H1 (cell line): Measurements from ENCODE around the gene LYZL4. TPM values are rescaled to one million over a fixed set of nuclear protein-coding genes. Genes with fewer than 3 reads are reported as not detected.

Experiments
- CTCF ChIA-PET: fragments of 300-600 bp; sonication (Branson Sonifier 250); formaldehyde crosslinking; loops from one replicate; lab custom pipeline; 2021; ENCODE audit not compliant: partially characterized antibody; lab: Charles Lee
- POLR2A ChIA-PET: fragments of 300-600 bp; sonication (Branson Sonifier 250); formaldehyde crosslinking; loops from one replicate; lab custom pipeline; 2021; ENCODE audit warnings: inconsistent platforms; ENCODE audit not compliant: partially characterized antibody; lab: Charles Lee
- DNase-seq, 2 experiments: peaks; one replicate each; pipeline versions ENCODE4 v3.0.0 to v3.0.0-alpha.2; 2010 to 2022; ENCODE audit warnings: low spot score in 2 of 2, low read depth in 1 of 2, mixed read lengths in 1 of 2
- FAIRE-seq: peaks from 2 replicates; lab custom pipeline; 2011; peaks lifted over from hg19 to GRCh38; lab: Jason Lieb, UNC
- H2AFZ ChIP-seq: 2 replicates; pipeline ENCODE4 v1.8.1; 2012; ENCODE audit warnings: low read length, inconsistent platforms
- H2AK5ac ChIP-seq: 2 replicates; pipeline ENCODE4 v1.6.1; 2013; ENCODE audit warnings: low read depth, low read length
- H2BK120ac ChIP-seq: replicated peaks from 2 replicates; pipeline ENCODE3; 2013; ENCODE audit warnings: low read depth, low read length, inconsistent platforms
- H2BK12ac ChIP-seq: 2 replicates; pipeline ENCODE4 v1.6.1; 2013; ENCODE audit warnings: low read depth, low read length
- H2BK15ac ChIP-seq: 2 replicates; pipeline ENCODE4 v1.6.1; 2013; ENCODE audit warnings: low read length
- H2BK20ac ChIP-seq: 2 replicates; pipeline ENCODE4 v1.6.1; 2013; ENCODE audit warnings: low read length
- H2BK5ac ChIP-seq: 2 replicates; pipeline ENCODE4 v1.6.1; 2013; ENCODE audit warnings: low read depth, low read length
- H3K14ac ChIP-seq: 2 replicates; pipeline ENCODE4 v1.6.1; 2013; ENCODE audit warnings: inconsistent platforms; ENCODE audit not compliant: insufficient read length
- H3K18ac ChIP-seq: 2 replicates; pipeline ENCODE4 v1.6.1; 2013; ENCODE audit warnings: low read length; ENCODE audit errors: extremely low read depth
- H3K23ac ChIP-seq: 2 replicates; pipeline ENCODE4 v1.6.1; 2013; ENCODE audit warnings: inconsistent platforms; ENCODE audit not compliant: insufficient read length
- H3K23me2 ChIP-seq: 2 replicates; pipeline ENCODE4 v1.6.1; 2013; ENCODE audit warnings: low read depth, low read length
- H3K27ac ChIP-seq: 2 replicates; pipeline ENCODE4 v1.6.1; 2011; ENCODE audit warnings: low read depth, low read length, inconsistent platforms
- H3K27me3 ChIP-seq, 4 experiments: replicated peaks in 1 of 4; 1 replicate in 1 of 4; 2 replicates in 3 of 4; pipeline versions ENCODE4 v1.6.1 to v1.8.1; 2011 to 2013; ENCODE audit warnings: low read length in 3 of 4, mild to moderate bottlenecking in 3 of 4, inconsistent platforms in 2 of 4, mixed read lengths in 2 of 4, moderate library complexity in 1 of 4; ENCODE audit not compliant: control insufficient read depth in 3 of 4, insufficient read depth in 3 of 4; ENCODE audit errors: extremely low read depth in 1 of 4
- H3K36me3 ChIP-seq, 4 experiments: 2 replicates each; pipeline versions ENCODE4 v1.6.1 to v1.8.1; 2011 to 2013; ENCODE audit warnings: mild to moderate bottlenecking in 4 of 4, low read length in 3 of 4, moderate library complexity in 2 of 4, control low read depth in 1 of 4, inconsistent platforms in 1 of 4; ENCODE audit not compliant: insufficient read depth in 4 of 4, control insufficient read depth in 2 of 4
- H3K4ac ChIP-seq: replicated peaks from 2 replicates; pipeline ENCODE3; 2013; ENCODE audit warnings: low read length, low read depth, mixed read lengths, inconsistent platforms; ENCODE audit not compliant: insufficient read length
- H3K4me1 ChIP-seq, 4 experiments: replicated peaks in 1 of 4; 1 replicate in 1 of 4; 2 replicates in 3 of 4; pipeline versions ENCODE4 v1.6.1 to v1.8.1; 2011 to 2013; ENCODE audit warnings: low read length in 3 of 4, inconsistent platforms in 2 of 4, mixed read lengths in 1 of 4; ENCODE audit not compliant: insufficient read depth in 4 of 4, control insufficient read depth in 3 of 4
- H3K4me2 ChIP-seq, 2 experiments: 2 replicates each; pipeline versions ENCODE4 v1.6.1 to v1.8.1; 2011 to 2013; ENCODE audit warnings: low read depth in 2 of 2, low read length in 2 of 2, control low read depth in 1 of 2, inconsistent platforms in 1 of 2, mild to moderate bottlenecking in 1 of 2; ENCODE audit not compliant: insufficient read depth in 1 of 2
- H3K4me3 ChIP-seq, 4 experiments: fragments of 200-600, 300-600 bp in 1 of 4; sonication (generic), shearing (Covaris generic), sonication (Bioruptor Twin) in 1 of 4; 2 replicates each; pipeline versions ENCODE4 v1.5.1 to v1.8.1; 2011 to 2016; ENCODE audit warnings: low read length in 4 of 4, low read depth in 3 of 4, control low read depth in 2 of 4, inconsistent platforms in 2 of 4, mild to moderate bottlenecking in 2 of 4, mixed read lengths in 1 of 4, moderate library complexity in 1 of 4; ENCODE audit not compliant: insufficient read depth in 2 of 4; ENCODE audit errors: extremely low read depth in 1 of 4
- H3K56ac ChIP-seq: replicated peaks from 2 replicates; pipeline ENCODE3; 2013; ENCODE audit warnings: low read depth, mild to moderate bottlenecking, mixed read lengths, low read length, inconsistent platforms; ENCODE audit not compliant: insufficient read length
- H3K79me1 ChIP-seq: 2 replicates; pipeline ENCODE4 v1.6.1; 2013; ENCODE audit warnings: low read depth, low read length, control low read depth
- H3K79me2 ChIP-seq, 2 experiments: 2 replicates each; pipeline versions ENCODE4 v1.6.1 to v1.8.1; 2012 to 2013; ENCODE audit warnings: low read length in 2 of 2, mild to moderate bottlenecking in 2 of 2, inconsistent platforms in 1 of 2; ENCODE audit not compliant: insufficient read depth in 2 of 2, control insufficient read depth in 1 of 2
- H3K9ac ChIP-seq, 4 experiments: replicated peaks in 1 of 4; 1 replicate in 1 of 4; 2 replicates in 3 of 4; pipeline versions ENCODE4 v1.6.1 to v1.8.1; 2011 to 2013; ENCODE audit warnings: low read depth in 3 of 4, low read length in 3 of 4, control low read depth in 2 of 4, mild to moderate bottlenecking in 2 of 4, moderate library complexity in 2 of 4, inconsistent platforms in 1 of 4; ENCODE audit errors: extremely low read depth in 1 of 4
- H3K9me3 ChIP-seq, 2 experiments: 2 replicates each; pipeline versions ENCODE4 v1.6.1 to v1.8.1; 2012 to 2013; ENCODE audit warnings: mild to moderate bottlenecking in 2 of 2, moderate library complexity in 2 of 2, control low read depth in 1 of 2, inconsistent platforms in 1 of 2, low read depth in 1 of 2, low read length in 1 of 2, mixed read lengths in 1 of 2; ENCODE audit not compliant: insufficient read depth in 2 of 2
- H4K20me1 ChIP-seq, 2 experiments: replicated peaks in 1 of 2; 2 replicates each; pipeline versions ENCODE3 to v1.8.1; 2011 to 2013; ENCODE audit warnings: inconsistent platforms in 2 of 2, low read length in 2 of 2, mild to moderate bottlenecking in 1 of 2; ENCODE audit not compliant: insufficient read depth in 2 of 2, control insufficient read depth in 1 of 2
- H4K5ac ChIP-seq: 2 replicates; pipeline ENCODE4 v1.6.1; 2013; ENCODE audit warnings: low read length, low read depth, mixed read lengths, inconsistent platforms; ENCODE audit not compliant: insufficient read length
- H4K8ac ChIP-seq: 2 replicates; pipeline ENCODE4 v1.8.0; 2013; ENCODE audit warnings: mild to moderate bottlenecking, moderate library complexity, low read length, inconsistent platforms; ENCODE audit not compliant: insufficient read depth; ENCODE audit errors: extremely low read depth
- H4K91ac ChIP-seq: replicated peaks from 2 replicates; pipeline ENCODE3; 2013; ENCODE audit warnings: low read length, mixed read lengths, inconsistent platforms; ENCODE audit not compliant: insufficient read length
- BRCA1 ChIP-seq: IDR thresholded peaks from 2 replicates; pipeline ENCODE4 v1.6.1; 2012; ENCODE audit warnings: low read depth, low read length, improper control_type of control experiment
- CBX5 ChIP-seq: fragments of 300-800, 300-1000 bp; sonication (generic); IDR thresholded peaks from 2 replicates; pipeline ENCODE4 v1.7.1; 2016; ENCODE audit warnings: antibody characterized with exemption, low read length, low read depth
- CHD2 ChIP-seq: IDR thresholded peaks from 2 replicates; pipeline ENCODE4 v1.6.1; 2012; ENCODE audit warnings: low read length, improper control_type of control experiment
- EGR1 ChIP-seq: IDR thresholded peaks from 2 replicates; pipeline ENCODE4 v1.6.1; 2011; ENCODE audit warnings: low read depth, low read length, borderline replicate concordance
- HDAC6 ChIP-seq: IDR thresholded peaks from one replicate; pipeline ENCODE4 v1.7.1; 2012; ENCODE audit warnings: low read depth, mild to moderate bottlenecking, inconsistent platforms, low read length, moderate library complexity
- JUN ChIP-seq: IDR thresholded peaks from 2 replicates; pipeline ENCODE4 v1.6.1; 2011; ENCODE audit warnings: low read depth, mild to moderate bottlenecking, improper control_type of control experiment, low read length
- KDM5A ChIP-seq: fragments of 200-600 bp; IDR thresholded peaks from 2 replicates; pipeline ENCODE4 v1.7.1; 2012; ENCODE audit warnings: mild to moderate bottlenecking, low read length, inconsistent platforms, mixed read lengths
- NRF1 ChIP-seq: IDR thresholded peaks from 2 replicates; pipeline ENCODE4 v1.6.1; 2011; ENCODE audit warnings: mild to moderate bottlenecking, low read depth, low read length, improper control_type of control experiment
- POU5F1 ChIP-seq: IDR thresholded peaks from 2 replicates; pipeline ENCODE4 v1.6.1; 2011; ENCODE audit warnings: low read depth, mild to moderate bottlenecking, low read length, moderate library complexity
- RAD21 ChIP-seq, 2 experiments: IDR thresholded peaks in 1 of 2; conservative IDR thresholded peaks in 1 of 2; 2 replicates each; pipeline ENCODE4 v1.6.1; 2011; ENCODE audit warnings: low read depth in 2 of 2, low read length in 2 of 2, improper control_type of control experiment in 1 of 2, inconsistent platforms in 1 of 2, mild to moderate bottlenecking in 1 of 2, moderate library complexity in 1 of 2
- SP1 ChIP-seq: IDR thresholded peaks from 2 replicates; pipeline ENCODE4 v1.6.1; 2011; ENCODE audit warnings: low read depth, low read length
- SRF ChIP-seq: IDR thresholded peaks from 2 replicates; pipeline ENCODE4 v1.6.1; 2011; ENCODE audit warnings: mild to moderate bottlenecking, low read depth, low read length, moderate library complexity
- TCF12 ChIP-seq: IDR thresholded peaks from 2 replicates; pipeline ENCODE4 v1.6.1; 2011; ENCODE audit warnings: low read depth, mild to moderate bottlenecking, low read length
- TEAD4 ChIP-seq: IDR thresholded peaks from 2 replicates; pipeline ENCODE4 v1.6.1; 2012; ENCODE audit warnings: low read depth, low read length, inconsistent platforms, mixed read lengths
- ZNF274 ChIP-seq: IDR thresholded peaks from 2 replicates; pipeline ENCODE4 v1.7.0; 2012; ENCODE audit warnings: low read length, borderline replicate concordance; ENCODE audit errors: extremely low read depth
- WGBS, 2 experiments: shearing (Covaris generic) in 1 of 2; methylation state at CpG; one replicate each; pipeline versions ENCODE4 v1.1.6 to v1.1.7; 2013 to 2015; ENCODE audit warnings: low lambda C conversion rate in 2 of 2, mixed read lengths in 2 of 2, inconsistent platforms in 1 of 2, low coverage in 1 of 2, missing lambda C conversion rate in 1 of 2; ENCODE audit not compliant: insufficient replicate concordance in 2 of 2, insufficient coverage in 1 of 2, insufficient read length in 1 of 2; ENCODE audit errors: extremely low coverage in 1 of 2, missing lambda C conversion rate in 1 of 2; 5-methylcytosine and 5-hydroxymethylcytosine counted together
- polyA plus RNA-seq, 7 experiments: library from polyadenylated mRNA; depleted of rRNA in 3 of 7; stranded (reverse) in 5 of 7; unstranded in 2 of 7; fragments of >200 nt in 5 of 7; fragments of 200-250 nt in 2 of 7; gene quantifications; 1 replicate in 5 of 7; 2 replicates in 1 of 7; 4 replicates in 1 of 7; pipeline versions ENCODE4 v1.2.1 to v1.2.3, GENCODE V29; 2011 to 2013; ENCODE audit warnings: missing spikeins in 2 of 7, mixed read lengths in 2 of 7
- total RNA-seq: library from RNA; stranded (reverse); fragmentation: NEBNext Ultra II Directional; extraction: Animal tissue kit (Norgen Biotek cat#: 25700); gene quantifications from 2 replicates; pipeline ENCODE4 v1.2.1, GENCODE V29; 2021
- TF ChIP-seq, protein P1 (sequence below): IDR thresholded peaks from 2 replicates; pipeline ENCODE4 v1.6.1; 2012; ENCODE audit warnings: inconsistent platforms

Gene LYZL4
- total and polyA plus RNA-seq, 2 of the 8 experiments (the other 6 are each of a cell fraction or from before 2014, with no cell fraction given) = not detected

DNA sequence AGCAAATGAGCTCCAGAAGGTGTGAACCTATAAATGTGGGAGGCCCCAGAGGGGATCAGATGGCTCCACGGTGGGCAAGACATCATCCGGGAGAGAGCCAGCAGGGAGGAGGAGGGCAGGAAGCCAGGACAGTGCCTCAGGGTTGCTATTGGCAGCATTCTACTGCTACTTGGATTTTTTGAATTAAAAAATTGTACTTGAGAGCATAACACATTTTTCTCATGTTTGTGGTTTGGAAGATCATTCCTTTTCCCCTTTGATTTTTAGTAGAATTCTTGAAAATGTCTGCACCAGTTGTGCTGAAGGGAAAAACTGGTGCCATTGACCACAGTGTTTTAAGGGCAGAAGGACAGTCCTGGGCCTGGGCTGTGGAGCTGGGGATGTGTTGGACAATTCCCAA is 59.2 kb downstream of the LYZL4 start:
- Histone ChIP-seq H2BK5ac (no peak overlapping the region), H3K4me1 (no peaks in the 10 kb centered on the region), H2BK120ac (no peak overlapping the region), H3K4me3 (no peak overlapping the region), H4K5ac (no peak overlapping the region), H3K36me3 (no peaks in the 10 kb centered on the region), H4K20me1 (no peaks in the 10 kb centered on the region), H2AK5ac (no peak overlapping the region), H3K23ac (no peak overlapping the region), H2BK12ac (no peak overlapping the region), H4K91ac (no peak overlapping the region), H3K79me2 (no peaks in the 10 kb centered on the region), H3K27me3 (no peaks in the 10 kb centered on the region), H4K8ac (no peak overlapping the region), H3K18ac (no peak overlapping the region), H3K56ac (no peak overlapping the region), H3K4me2 (no peak overlapping the region), H2BK20ac (no peak overlapping the region), H3K27ac (no peak overlapping the region), H3K14ac (no peak overlapping the region), H3K4ac (no peak overlapping the region), H3K9me3 (no peaks in the 10 kb centered on the region), H2AFZ (no peak overlapping the region), H3K9ac (no peak overlapping the region), H3K79me1 (no peaks in the 10 kb centered on the region), H2BK15ac (no peak overlapping the region), H3K23me2 (no peaks in the 10 kb centered on the region)
- 71% methylated on average over 2 of the region's 2 CpGs; no CpG with 5 or more reads in 1 of the 2 experiments for WGBS, 2 experiments
- CTCF ChIA-PET = interaction anchor here (1.9 kb wide), 1 partner anchor 11 kb away, joined by 5 read pairs; no protein-coding TSS in a partner anchor
- FAIRE-seq = no peak
- no peak for DNase-seq
- POLR2A ChIA-PET = no interaction called here
- TF ChIP-seq BRCA1 (no peak), SRF (no peak), JUN (no peak), POU5F1 (no peak), NRF1 (no peak), RAD21 (IDR thresholded peaks at IDR 0.05 in 1 of 2, conservative IDR thresholded peaks at IDR 0.05 in 1 of 2; ENCODE audit: low read depth in 2 of 2, low read length in 2 of 2) (no peak), CHD2 (no peak), CBX5 (no peak), TEAD4 (no peak), HDAC6 (no peak), SP1 (no peak), TCF12 (no peak), EGR1 (no peak), ZNF274 (no peak), KDM5A (no peak)
- TF ChIP-seq, protein P1, sequence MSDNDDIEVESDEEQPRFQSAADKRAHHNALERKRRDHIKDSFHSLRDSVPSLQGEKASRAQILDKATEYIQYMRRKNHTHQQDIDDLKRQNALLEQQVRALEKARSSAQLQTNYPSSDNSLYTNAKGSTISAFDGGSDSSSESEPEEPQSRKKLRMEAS = no peak
